A673 (cell line): Measurements from ENCODE around the gene NDST3. TPM values are rescaled to one million over a fixed set of nuclear protein-coding genes. Genes with fewer than 3 reads are reported as not detected.

Source experiments
- BruUV-seq: library from RNA; stranded (reverse); fragments of 400-500 nt; replicated peaks from 2 replicates; lab custom pipeline; 2021; lab: Mats Ljungman, UMichigan
- CTCF ChIA-PET: fragments of 300-600 bp; sonication (Branson Sonifier 250); formaldehyde crosslinking; loops from one replicate; lab custom pipeline; 2022; ENCODE audit warnings: antibody characterized with exemption; lab: Charles Lee
- POLR2A ChIA-PET: fragments of 300-600 bp; sonication (Branson Sonifier 250); formaldehyde crosslinking; loops from one replicate; lab custom pipeline; 2022; ENCODE audit warnings: antibody characterized with exemption; ENCODE audit not compliant: low non-redundant PET; lab: Charles Lee
- DNase-seq: peaks from one replicate; pipeline ENCODE4 v3.0.0-alpha.2; 2015; ENCODE audit warnings: low spot score
- H3K27ac ChIP-seq: fragments of 200-600 bp; sonication (generic); 2 replicates; pipeline ENCODE4 v1.5.1; 2016; ENCODE audit warnings: mixed run types, low read depth, mild to moderate bottlenecking, mixed read lengths, antibody characterized with exemption, low read length; ENCODE audit not compliant: poor library complexity, severe bottlenecking
- H3K27me3 ChIP-seq: fragments of 200-600 bp; sonication (generic); replicated peaks from 2 replicates; pipeline ENCODE4 v1.6.1; 2017; ENCODE audit warnings: mixed run types, low read depth, mild to moderate bottlenecking, mixed read lengths, antibody characterized with exemption, low read length; ENCODE audit not compliant: insufficient read depth, poor library complexity
- H3K36me3 ChIP-seq: fragments of 200-600 bp; sonication (generic); 2 replicates; pipeline ENCODE4 v1.6.1; 2016; ENCODE audit warnings: mixed run types, mild to moderate bottlenecking, mixed read lengths, antibody characterized with exemption, low read length; ENCODE audit not compliant: insufficient read depth, poor library complexity, severe bottlenecking
- H3K4me1 ChIP-seq: fragments of 200-600 bp; sonication (generic); 2 replicates; pipeline ENCODE4 v1.6.1; 2017; ENCODE audit warnings: mixed run types, mild to moderate bottlenecking, mixed read lengths, antibody characterized with exemption, low read length; ENCODE audit not compliant: insufficient read depth, poor library complexity, severe bottlenecking
- H3K4me3 ChIP-seq: fragments of 200-600 bp; sonication (generic); 2 replicates; pipeline ENCODE4 v1.5.1; 2016; ENCODE audit warnings: low read depth, mixed run types, mild to moderate bottlenecking, mixed read lengths, low read length; ENCODE audit not compliant: poor library complexity, severe bottlenecking
- H3K9me3 ChIP-seq: fragments of 200-600 bp; sonication (generic); 2 replicates; pipeline ENCODE4 v1.6.1; 2016; ENCODE audit warnings: mixed run types, low read depth, mild to moderate bottlenecking, mixed read lengths, antibody characterized with exemption, low read length; ENCODE audit not compliant: poor library complexity, severe bottlenecking
- CTCF ChIP-seq: fragments of 300-800, 200-600 bp; sonication (generic); conservative IDR thresholded peaks from 2 replicates; pipeline ENCODE4 v1.5.1; 2017; ENCODE audit warnings: low read depth, mild to moderate bottlenecking, antibody characterized with exemption, low read length, moderate library complexity, mixed read lengths
- EZH2 ChIP-seq: fragments of 200-600 bp; sonication (generic); IDR thresholded peaks from 2 replicates; pipeline ENCODE4 v1.6.1; 2017; ENCODE audit warnings: borderline replicate concordance, low read depth, mild to moderate bottlenecking, mixed read lengths, antibody characterized with exemption, low read length; ENCODE audit not compliant: poor library complexity, severe bottlenecking
- intact Hi-C: fragments of 100-400 bp; cut with micrococcal nuclease; formaldehyde crosslinking; loops from one replicate; pipeline ENCODE4 v1.10.0; 2022; ENCODE audit not compliant: unreplicated experiment
- total RNA-seq: library from RNA; stranded (reverse); gene quantifications from 2 replicates; pipeline ENCODE4 v1.2.3, GENCODE V29; 2021

Gene NDST3
- total RNA-seq, 1 experiment from 2014 or later: 3.0 TPM

- H3K27me3 ChIP-seq: no peaks in the 10 kb centered on the region
- DNase-seq: no peak
- POLR2A ChIA-PET: no interaction called here
- intact Hi-C loops: loop anchor here (5.0 kb wide), 1 partner anchor 68 kb away; the partner anchor contains the start of gene PRSS12
- peaks cover 15% of the 10 kb centered on the region for H3K4me1 ChIP-seq
- peaks cover 24% of the 10 kb centered on the region for H3K36me3 ChIP-seq
- CTCF ChIA-PET: no interaction called here
- no TSS peak for BruUV-seq
- no peaks in the 10 kb centered on the region for H3K9me3 ChIP-seq
- H3K4me3 ChIP-seq: no peak overlapping the region
- TF ChIP-seq CTCF (no peak), EZH2 (no peak)
- no peak overlapping the region for H3K27ac ChIP-seq
Observed at GRCh38 chr4:118284169-118284568, 249.9 kb downstream of the NDST3 start.

- H3K27ac ChIP-seq: no peak overlapping the region
- no peak overlapping the region for H3K4me3 ChIP-seq
- POLR2A ChIA-PET: no interaction called here
- TF ChIP-seq CTCF (no peak), EZH2 (no peak)
- intact Hi-C loops: no loop called here
- H3K4me1 ChIP-seq: peaks cover 5% of the 10 kb centered on the region
- CTCF ChIA-PET: no interaction called here
- BruUV-seq: no TSS peak
- H3K9me3 ChIP-seq: no peaks in the 10 kb centered on the region
- DNase-seq: no peak
- H3K36me3 ChIP-seq: peaks cover 7% of the 10 kb centered on the region
- H3K27me3 ChIP-seq: no peaks in the 10 kb centered on the region
Observed at GRCh38 chr4:118285931-118286330, 251.6 kb downstream of the NDST3 start.

- intact Hi-C loops: no loop called here
- POLR2A ChIA-PET: no interaction called here
- TF ChIP-seq CTCF: no peak
- TF ChIP-seq EZH2: no peak
- H3K36me3 ChIP-seq: no peaks in the 10 kb centered on the region
- no peak overlapping the region for H3K4me3 ChIP-seq
- no peaks in the 10 kb centered on the region for H3K27me3 ChIP-seq
- no peaks in the 10 kb centered on the region for H3K4me1 ChIP-seq
- DNase-seq: no peak
- no TSS peak for BruUV-seq
- no peak overlapping the region for H3K27ac ChIP-seq
- CTCF ChIA-PET: no interaction called here
- no peaks in the 10 kb centered on the region for H3K9me3 ChIP-seq
Observed at GRCh38 chr4:118286685-118287084, 252.4 kb downstream of the NDST3 start.
